ENCODE data around the gene STOX2. TPM values are rescaled to one million over a fixed set of nuclear protein-coding genes. Genes with fewer than 3 reads are reported as not detected.

Gene STOX2
- total RNA-seq, 1 experiment from 2014 or later, result 2.2 TPM

- DNase-seq (ENCODE audit: extremely low read depth, low read depth), result no peak
Measured at GRCh38 chr4:183985786-183986185, 80.7 kb downstream of the STOX2 start.

- no peak for DNase-seq (ENCODE audit: extremely low read depth, low read depth)
Measured at GRCh38 chr4:183986291-183986970, 81.3 kb downstream of the STOX2 start.

DNA sequence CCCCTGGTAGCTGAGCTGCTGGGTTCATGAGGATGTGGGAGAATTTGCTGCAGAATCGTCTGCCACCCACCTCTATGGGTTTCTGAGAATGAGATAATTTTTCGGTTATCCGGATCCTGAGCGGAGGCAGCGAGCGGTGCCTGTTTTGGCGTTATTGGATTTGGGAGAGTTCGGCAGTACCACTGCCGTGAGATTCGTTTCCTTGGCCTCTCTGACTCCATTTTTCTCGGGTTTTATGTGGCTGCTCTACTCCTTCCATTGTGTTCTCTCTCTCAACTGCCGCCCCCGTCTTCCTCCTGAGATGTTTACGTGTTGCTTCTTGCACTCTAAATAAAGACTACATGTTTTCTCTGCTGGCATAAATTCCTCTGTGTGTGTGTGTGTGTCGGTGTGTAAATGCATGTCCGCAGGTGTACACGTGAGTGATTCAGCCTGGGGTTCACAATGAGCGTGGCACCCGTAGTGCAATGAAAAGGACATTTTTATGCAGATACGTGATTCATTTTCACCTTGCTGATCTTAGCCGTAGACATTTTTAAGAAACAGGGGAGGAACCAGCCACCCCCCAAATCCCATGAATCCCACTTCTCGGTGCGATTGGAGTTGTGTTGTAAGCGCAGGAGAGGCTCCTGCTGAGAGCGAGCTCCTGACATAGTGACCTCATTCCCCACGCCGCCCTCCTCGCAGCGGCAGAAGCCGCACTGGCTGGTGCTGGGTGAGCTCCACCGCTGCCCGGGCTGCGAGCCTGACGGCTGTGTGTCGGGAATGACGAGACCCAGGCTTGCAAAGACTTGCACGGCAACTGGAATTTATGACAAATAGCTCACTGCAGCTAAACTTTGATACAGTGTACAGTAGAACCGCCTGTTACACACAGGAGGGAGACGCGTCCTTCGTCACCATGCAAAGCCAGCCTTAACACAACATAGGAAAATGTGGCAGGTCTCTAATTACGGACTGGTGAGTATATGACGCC lies 82.2 kb downstream of the STOX2 start:
- peak; percentile 57 for DNase-seq (ENCODE audit: extremely low read depth, low read depth)

- peak; percentile 90 for DNase-seq (ENCODE audit: extremely low read depth, low read depth)
Measured at GRCh38 chr4:183987987-183988392, 82.9 kb downstream of the STOX2 start.

GRCh38 chr4:183988874-183989273 lies 83.8 kb downstream of the STOX2 start:
- DNase-seq (ENCODE audit: extremely low read depth, low read depth), result no peak

DNA sequence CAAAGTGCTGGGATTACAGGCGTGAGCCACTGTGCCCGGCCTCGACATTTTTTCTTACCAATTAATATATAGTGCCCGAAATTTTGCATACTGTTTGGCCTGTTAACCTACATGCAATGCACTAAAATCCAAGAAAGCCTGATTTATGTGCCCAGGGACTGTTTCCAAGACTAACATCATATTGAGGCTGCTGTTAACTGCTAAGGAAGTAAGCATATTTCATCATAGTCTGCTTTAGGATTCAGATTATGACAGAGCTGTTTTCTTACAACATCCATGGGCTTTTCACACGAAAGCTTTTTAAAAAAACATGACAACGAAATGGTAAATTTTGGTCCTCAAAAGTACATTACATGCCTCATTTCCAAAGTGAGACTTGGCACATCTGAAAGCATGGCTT lies 84.4 kb downstream of the STOX2 start:
- DNase-seq (ENCODE audit: extremely low read depth, low read depth), result peak; percentile 31

GRCh38 chr4:183989931-183990330 lies 84.8 kb downstream of the STOX2 start:
- no peak for DNase-seq (ENCODE audit: extremely low read depth, low read depth)

DNA sequence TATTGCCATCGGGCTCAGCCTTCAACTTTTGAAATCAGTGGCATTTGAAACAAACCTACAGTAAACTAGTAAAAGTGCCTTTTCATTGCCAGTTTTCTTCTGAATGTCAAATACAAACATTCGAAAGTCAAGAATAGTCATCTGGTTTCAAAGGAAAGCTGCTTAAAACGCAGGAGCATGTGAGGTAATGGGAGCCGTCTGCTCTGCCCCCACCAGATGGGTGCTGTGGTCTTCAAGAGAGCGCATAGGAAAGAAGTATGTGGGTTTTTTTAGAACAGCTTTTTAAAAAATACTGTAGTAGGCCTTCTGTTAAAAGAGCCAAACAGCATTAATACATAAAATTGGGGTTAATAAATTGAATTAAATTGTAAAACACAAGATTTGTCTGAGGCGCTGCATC lies 88.6 kb downstream of the STOX2 start:
- DNase-seq (ENCODE audit: extremely low read depth, low read depth), result no peak

DNA sequence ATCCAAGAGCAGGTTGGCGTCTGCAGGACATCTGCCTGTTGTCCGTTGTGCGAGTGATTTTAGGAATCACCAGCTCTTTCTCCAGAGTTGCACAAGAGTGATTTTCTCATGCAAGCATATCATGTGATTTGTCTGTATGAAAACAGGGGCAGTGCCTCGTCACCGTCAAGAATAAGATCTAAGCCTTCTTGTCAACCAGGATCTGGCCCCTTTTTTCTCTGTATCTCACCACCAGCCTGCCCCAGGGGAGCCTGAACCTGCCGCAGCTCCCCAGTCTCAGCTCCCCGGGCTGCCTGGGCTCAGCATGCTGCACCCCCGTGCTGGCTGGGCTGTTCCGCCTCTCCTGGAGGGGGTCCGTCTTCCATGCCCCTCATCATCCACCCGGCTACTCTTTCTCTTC lies 90.5 kb downstream of the STOX2 start:
- DNase-seq (ENCODE audit: extremely low read depth, low read depth), result no peak

GRCh38 chr4:183996868-183997267 lies 91.8 kb downstream of the STOX2 start:
- no peak for DNase-seq (ENCODE audit: extremely low read depth, low read depth)

DNA sequence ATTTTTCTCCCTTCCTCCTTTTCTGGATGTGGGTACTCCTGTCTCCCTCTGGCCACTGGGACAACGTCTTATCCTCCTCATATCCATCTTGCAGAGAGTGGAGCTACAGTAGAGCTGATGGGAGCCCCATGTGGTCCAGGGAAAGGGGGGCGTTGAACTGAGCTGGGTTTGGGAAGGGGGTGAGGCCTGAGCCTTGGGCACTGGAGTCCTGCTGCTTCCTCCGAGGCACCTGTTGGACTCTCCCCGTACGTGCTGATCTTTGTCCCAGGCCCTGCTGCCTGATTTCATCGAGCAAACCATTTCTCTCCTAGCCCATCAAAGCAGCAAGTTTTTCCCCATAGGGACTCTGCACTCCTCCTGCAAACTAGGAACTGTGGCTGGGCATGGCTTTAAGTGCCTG lies 94.3 kb downstream of the STOX2 start:
- no peak for DNase-seq (ENCODE audit: extremely low read depth, low read depth)

DNA sequence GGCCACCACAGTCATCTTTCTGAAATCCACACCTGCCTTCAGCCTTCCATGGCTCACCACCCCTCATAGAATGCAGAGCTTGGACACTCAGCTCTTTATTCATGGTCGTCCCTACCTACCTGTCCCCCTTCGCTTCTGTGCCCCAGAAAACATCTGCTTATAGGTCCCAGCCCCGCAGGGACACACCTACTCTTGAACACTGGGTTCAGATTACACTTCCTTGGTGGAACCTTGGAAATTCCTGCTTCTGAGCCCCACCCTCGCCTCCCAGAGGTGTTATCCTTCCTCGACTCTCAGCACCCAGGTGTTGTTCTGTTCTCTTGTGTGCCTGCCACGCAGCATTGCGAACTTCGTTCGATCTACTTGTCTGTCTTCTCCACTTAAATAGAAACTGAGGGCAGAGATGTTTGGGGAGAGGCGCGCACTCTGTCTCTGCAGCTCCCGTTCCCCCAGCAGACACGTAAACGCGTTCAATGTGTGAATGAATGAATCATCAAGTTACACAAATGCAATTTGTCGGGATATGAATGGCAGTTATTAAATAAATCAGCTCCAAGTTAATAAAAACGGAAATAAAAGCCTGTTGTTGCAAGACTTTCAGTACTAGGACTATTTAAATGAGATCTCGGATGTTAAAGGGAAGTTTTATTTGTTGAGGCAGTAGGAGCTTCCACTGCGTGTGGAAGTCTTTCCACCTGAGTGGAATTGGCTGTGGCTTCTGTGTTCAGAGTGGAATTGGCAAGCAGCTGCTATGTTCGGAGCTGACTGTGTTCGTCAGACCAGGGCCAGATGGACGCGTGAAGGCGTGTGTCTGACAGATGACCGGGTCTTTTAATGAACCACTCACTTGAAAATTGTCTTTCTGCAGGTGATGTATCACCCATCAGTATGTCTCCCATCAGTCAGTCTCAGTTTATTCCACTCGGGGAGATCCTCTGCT lies 95.6 kb downstream of the STOX2 start:
- no peak for DNase-seq (ENCODE audit: extremely low read depth, low read depth)

DNA sequence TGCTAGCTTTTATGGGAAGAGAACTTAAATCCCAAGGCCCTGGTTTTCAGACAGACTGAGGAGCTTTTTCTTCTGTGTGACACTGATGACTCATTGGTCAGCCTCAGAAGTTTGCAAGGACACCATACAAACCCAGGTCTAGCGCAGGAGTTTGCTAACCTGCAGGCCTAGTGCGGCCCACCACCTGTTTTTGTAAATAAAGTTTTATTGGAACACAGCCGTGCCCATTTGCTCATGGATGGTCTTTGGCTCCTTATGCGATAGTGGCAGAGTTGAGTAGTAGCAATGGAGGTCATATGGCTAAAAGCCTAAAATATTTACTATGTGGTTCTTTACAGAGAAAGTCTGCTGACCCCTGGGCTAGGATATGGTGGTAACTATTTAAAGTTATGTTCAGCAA lies 98.3 kb downstream of the STOX2 start:
- DNase-seq (ENCODE audit: extremely low read depth, low read depth), result no peak

- no peak for DNase-seq (ENCODE audit: extremely low read depth, low read depth)
Measured at GRCh38 chr4:184007891-184008290, 102.8 kb downstream of the STOX2 start.

DNA sequence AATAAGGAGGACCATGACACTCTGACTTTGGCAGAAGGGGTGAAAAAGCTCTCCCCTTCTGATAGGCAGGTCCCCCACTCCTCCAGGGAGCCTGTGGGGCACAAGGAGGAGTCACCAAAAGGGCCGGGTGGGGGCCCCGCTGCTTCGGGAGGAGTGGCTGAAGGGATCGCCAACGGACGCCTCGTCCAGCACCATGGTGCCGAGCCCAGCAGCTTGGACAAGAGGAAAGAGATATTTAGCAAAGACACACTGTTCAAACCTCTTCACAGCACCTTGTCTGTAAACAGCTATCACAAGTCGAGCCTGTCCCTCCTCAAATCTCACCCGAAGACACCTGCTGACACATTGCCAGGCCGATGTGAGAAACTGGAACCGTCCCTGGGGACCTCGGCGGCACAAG lies 105.6 kb downstream of the STOX2 start:
- DNase-seq (ENCODE audit: extremely low read depth, low read depth), result no peak

GRCh38 chr4:184011826-184012380 lies 106.8 kb downstream of the STOX2 start:
- no peak for DNase-seq (ENCODE audit: extremely low read depth, low read depth)

DNA sequence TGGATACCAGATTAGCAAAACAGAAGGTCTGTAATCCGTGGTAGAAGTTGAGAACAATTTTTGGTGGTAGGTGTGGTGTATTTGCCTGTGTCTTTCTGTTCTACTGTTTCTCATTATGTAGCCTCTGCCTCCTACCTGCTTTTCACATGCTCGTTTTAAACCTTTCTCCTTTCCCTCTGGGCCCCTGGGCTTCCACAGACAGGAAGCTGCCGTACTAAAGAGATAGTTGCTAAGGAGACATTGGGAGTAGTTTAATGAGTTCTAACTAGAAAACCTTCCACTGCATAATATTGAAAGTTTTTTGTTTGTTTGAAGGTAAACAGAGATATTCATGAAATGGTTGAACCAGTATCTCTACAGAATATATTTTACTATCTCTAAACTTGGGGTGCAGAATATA lies 107.8 kb downstream of the STOX2 start:
- DNase-seq (ENCODE audit: extremely low read depth, low read depth), result no peak

DNA sequence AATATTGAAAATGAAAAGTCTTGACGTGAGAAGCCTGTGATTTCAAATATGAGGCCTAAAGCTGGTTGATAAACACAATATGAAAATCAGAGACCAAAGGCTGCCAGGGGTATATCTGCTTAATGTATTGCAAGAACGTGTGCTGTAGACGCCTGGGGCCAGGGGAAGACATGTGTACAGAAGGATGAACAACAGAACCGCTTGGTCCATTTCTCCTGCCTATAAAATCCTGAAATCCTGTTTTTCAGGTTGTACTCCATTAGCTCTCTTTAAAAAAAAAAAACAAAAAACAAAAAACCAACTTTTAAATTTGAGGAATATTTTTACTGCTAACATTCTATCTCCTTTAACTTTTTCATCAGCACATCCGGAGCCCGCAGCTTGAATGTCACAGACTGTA lies 109.2 kb downstream of the STOX2 start:
- DNase-seq (ENCODE audit: extremely low read depth, low read depth), result no peak

- no peak for DNase-seq (ENCODE audit: extremely low read depth, low read depth)
Measured at GRCh38 chr4:184016759-184017668, 111.9 kb downstream of the STOX2 start.

Data from NCI-H460 (cell line).